Peyer's patch (tissue), 4 donors: Measurements from ENCODE around the gene TEX19.

Source experiments
- CTCF ChIP-seq, 6 experiments: fragments of 450-650 bp in 4 of 6; fragments of 200-600 bp in 2 of 6; sonication (generic) in 1 of 6; IDR thresholded peaks; one replicate each; pipeline ENCODE4 v1.5.1; 2017 to 2019; ENCODE audit warnings: antibody characterized with exemption in 6 of 6, mild to moderate bottlenecking in 3 of 6, moderate library complexity in 1 of 6
- POLR2A ChIP-seq, 2 donors: fragments of 450-650 bp; IDR thresholded peaks; one replicate each; pipeline ENCODE4 v1.5.1; 2017; ENCODE audit warnings: antibody characterized with exemption in 2 of 2, mild to moderate bottlenecking in 2 of 2, moderate library complexity in 2 of 2

- TF ChIP-seq CTCF (IDR thresholded peaks at IDR 0.05) (no peak), POLR2A (IDR thresholded peaks at IDR 0.05) (no peak)
These were observed 49.9 kb downstream of the TEX19 start for GRCh38 chr17:82408938-82409318.
